Naive thymus-derived CD4-positive, alpha-beta T cell (primary cell): ENCODE results near the gene INTS1. TPM values are rescaled to one million over a fixed set of nuclear protein-coding genes. Genes with fewer than 3 reads are reported as not detected.
A peak's percentile ranks its signal among the peaks of the same experiment; 100 is the strongest.

Experiments
- ATAC-seq: fragments of 150-1000 bp; cut with Tn5 transposase; 2 replicates; pipeline ENCODE4 v1.10.0; 2021; ENCODE audit warnings: mild to moderate bottlenecking, moderate library complexity
- CTCF ChIA-PET: fragments of 350-600 bp; sonication (Branson Sonifier 250); formaldehyde crosslinking; loops from one replicate; lab custom pipeline; 2021; ENCODE audit warnings: antibody characterized with exemption; lab: Charles Lee
- POLR2A ChIA-PET: fragments of 350-600 bp; sonication (Branson Sonifier 250); formaldehyde crosslinking; loops from one replicate; lab custom pipeline; 2021; ENCODE audit warnings: antibody characterized with exemption, inconsistent platforms; lab: Charles Lee
- DNase-seq, 9 donors: peaks; one replicate each; pipeline versions ENCODE4 v3.0.0 to v3.0.0-alpha.2; 2020 to 2022; ENCODE audit warnings: mixed read lengths in 1 of 9
- H3K27ac ChIP-seq: one replicate; pipeline ENCODE4 v1.7.0; 2013; ENCODE audit warnings: mild to moderate bottlenecking, low read depth, low read length, moderate library complexity
- H3K27me3 ChIP-seq, 2 donors: one replicate each; pipeline ENCODE4 v1.7.0; 2013; ENCODE audit warnings: low read length in 2 of 2, mild to moderate bottlenecking in 2 of 2, moderate library complexity in 2 of 2; ENCODE audit not compliant: control insufficient read depth in 2 of 2, insufficient read depth in 2 of 2
- H3K36me3 ChIP-seq, 3 experiments: 1 replicate in 2 of 3; 2 replicates in 1 of 3; pipeline ENCODE4 v1.7.0; 2013; ENCODE audit warnings: low read length in 3 of 3, mild to moderate bottlenecking in 3 of 3, moderate library complexity in 1 of 3; ENCODE audit not compliant: insufficient read depth in 3 of 3, control insufficient read depth in 2 of 3
- H3K4me1 ChIP-seq, 2 donors: one replicate each; pipeline ENCODE4 v1.7.0; 2013; ENCODE audit warnings: low read length in 2 of 2, mild to moderate bottlenecking in 2 of 2, moderate library complexity in 1 of 2; ENCODE audit not compliant: control insufficient read depth in 2 of 2, insufficient read depth in 2 of 2
- H3K4me3 ChIP-seq: 2 replicates; pipeline ENCODE4 v1.7.0; 2013; ENCODE audit warnings: mild to moderate bottlenecking, low read length
- H3K9me3 ChIP-seq, 3 experiments: 1 replicate in 2 of 3; 2 replicates in 1 of 3; pipeline ENCODE4 v1.7.0; 2013; ENCODE audit warnings: low read length in 3 of 3; ENCODE audit not compliant: control insufficient read depth in 2 of 3
- H3K27ac Mint-ChIP-seq, 9 donors: one replicate each; pipeline ENCODE4 v1.8.0; 2020 to 2022; ENCODE audit warnings: mixed read lengths in 9 of 9, mild to moderate bottlenecking in 8 of 9, moderate library complexity in 5 of 9, inconsistent platforms in 2 of 9
- H3K27me3 Mint-ChIP-seq, 5 donors: one replicate each; pipeline ENCODE4 v1.8.0; 2021 to 2022; ENCODE audit warnings: mixed read lengths in 5 of 5, mild to moderate bottlenecking in 1 of 5
- H3K36me3 Mint-ChIP-seq, 5 donors: one replicate each; pipeline ENCODE4 v1.8.0; 2020 to 2022; ENCODE audit warnings: mixed read lengths in 5 of 5, mild to moderate bottlenecking in 3 of 5, inconsistent platforms in 1 of 5
- H3K4me1 Mint-ChIP-seq, 7 donors: one replicate each; pipeline ENCODE4 v1.8.0; 2020 to 2022; ENCODE audit warnings: mixed read lengths in 7 of 7, mild to moderate bottlenecking in 3 of 7, inconsistent platforms in 1 of 7
- H3K4me3 Mint-ChIP-seq, 10 donors: one replicate each; pipeline ENCODE4 v1.8.0; 2020 to 2022; ENCODE audit warnings: mild to moderate bottlenecking in 10 of 10, mixed read lengths in 10 of 10, moderate library complexity in 6 of 10, inconsistent platforms in 2 of 10
- H3K9me3 Mint-ChIP-seq, 11 donors: one replicate each; pipeline ENCODE4 v1.8.0; 2020 to 2022; ENCODE audit warnings: mixed read lengths in 11 of 11, mild to moderate bottlenecking in 4 of 11, inconsistent platforms in 1 of 11, moderate library complexity in 1 of 11
- intact Hi-C, 2 donors: fragments of 100-400 bp; cut with micrococcal nuclease; formaldehyde crosslinking; loops; one replicate each; pipeline ENCODE4 v1.15.1; 2023
- polyA plus RNA-seq, 2 donors: library from polyadenylated mRNA; unstranded; fragments of 300-500 nt; fragmentation: Illumina TruSeq; gene quantifications; one replicate each; pipeline ENCODE4 v1.2.3, GENCODE V29; 2021
- total RNA-seq, 6 experiments: library from RNA in 5 of 6; stranded (reverse) in 5 of 6; gene quantifications; 1 replicate in 5 of 6; 2 replicates in 1 of 6; pipeline ENCODE4 v1.2.3 and lab custom pipeline; 2021 to 2026

The INTS1 gene
- total and polyA plus RNA-seq, 7 experiments from 2014 or later: 15.1 to 157 (median 103) TPM

- H3K4me1 Mint-ChIP-seq: peaks cover 19 to 55% (median 23%) of the 10 kb centered on the region in 7 donors
- Histone ChIP-seq H3K27me3 (no peaks in the 10 kb centered on the region), H3K4me3 (no peak overlapping the region), H3K27ac (no peak overlapping the region), H3K9me3 (no peaks in the 10 kb centered on the region), H3K36me3 (no peaks in the 10 kb centered on the region), H3K4me1 (peaks cover 4 to 30% of the 10 kb centered on the region in 2 donors)
- DNase-seq: no peak
- no peaks in the 10 kb centered on the region for H3K9me3 Mint-ChIP-seq
- H3K36me3 Mint-ChIP-seq: no peaks in the 10 kb centered on the region
- peak overlapping the region in 7 of 9 donors; percentile 8 to 88 (median 68) for H3K27ac Mint-ChIP-seq
- H3K27me3 Mint-ChIP-seq: peaks cover 0 to 2% (median 0%) of the 10 kb centered on the region in 5 donors
- no peak for ATAC-seq
- ChIA-PET CTCF (interaction anchor here (0.8 kb wide), 1 partner anchor 368 kb away, joined by 4 read pairs; no protein-coding TSS in a partner anchor), POLR2A (interaction anchor here (0.7 to 1.1 kb wide), 3 partner anchors 8 to 21 kb away, joined by 3 to 6 read pairs (median 3); partner anchors contain the start of gene INTS1)
- intact Hi-C loops: loop anchor here (1.0 to 2.0 kb wide), 2 partner anchors 7 to 15 kb away; partner anchors contain the start of gene INTS1 (in 1 of the 2)
- H3K4me3 Mint-ChIP-seq: peak overlapping the region in 4 of 10 donors; percentile 18 to 47 (median 28)
These were observed 7.5 kb upstream of the INTS1 start for GRCh38 chr7:1511444-1512422.

DNA sequence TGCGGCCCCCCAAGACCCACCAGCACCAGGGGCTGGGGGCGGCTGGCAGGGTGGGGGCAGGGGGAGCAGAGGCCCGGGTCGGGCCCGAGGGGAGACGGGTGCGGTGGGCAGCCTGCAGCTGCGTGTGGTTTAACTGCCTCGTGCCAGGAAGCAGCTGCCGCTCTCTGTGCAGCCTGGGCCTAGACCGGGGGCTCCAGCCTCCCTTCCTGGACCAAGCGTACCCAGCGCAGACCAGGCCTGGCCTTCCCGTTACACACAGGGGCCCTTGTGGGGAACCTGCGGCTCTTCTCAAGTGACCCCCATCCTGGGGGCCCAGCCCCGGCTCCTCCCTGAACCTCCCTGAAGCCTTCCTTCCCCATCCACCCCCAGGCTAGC, 6.6 kb upstream of the INTS1 start:
- no peak overlapping the region for H3K4me3 ChIP-seq
- ATAC-seq (no peak), DNase-seq (no peak)
- CTCF ChIA-PET: interaction anchor here (0.7 to 1.1 kb wide), 2 partner anchors 45 to 958 kb away, joined by 3 read pairs; partner anchors contain the start of gene TMEM184A
- peaks cover 4 to 35% of the 10 kb centered on the region in 2 donors for H3K4me1 ChIP-seq
- intact Hi-C loops: no loop called here
- H3K9me3 ChIP-seq: no peaks in the 10 kb centered on the region
- no peak overlapping the region for H3K27ac ChIP-seq
- peaks cover 0 to 4% (median 0%) of the 10 kb centered on the region in 5 donors for H3K27me3 Mint-ChIP-seq
- H3K4me3 Mint-ChIP-seq: peak overlapping the region in 2 of 10 donors; percentile 18 to 45
- H3K36me3 ChIP-seq: no peaks in the 10 kb centered on the region
- peak overlapping the region in 5 of 9 donors; percentile 32 to 83 (median 43) for H3K27ac Mint-ChIP-seq
- H3K4me1 Mint-ChIP-seq: peaks cover 25 to 65% (median 30%) of the 10 kb centered on the region in 7 donors
- no peaks in the 10 kb centered on the region for H3K27me3 ChIP-seq
- no peaks in the 10 kb centered on the region for H3K36me3 Mint-ChIP-seq
- POLR2A ChIA-PET: interaction anchor here (1.1 kb wide), 1 partner anchor 22 kb away, joined by 6 read pairs; no protein-coding TSS in a partner anchor
- no peaks in the 10 kb centered on the region for H3K9me3 Mint-ChIP-seq

- Histone ChIP-seq H3K27me3 (no peaks in the 10 kb centered on the region), H3K27ac (no peak overlapping the region), H3K9me3 (no peaks in the 10 kb centered on the region), H3K4me3 (no peak overlapping the region), H3K4me1 (peaks cover 4 to 43% of the 10 kb centered on the region in 2 donors), H3K36me3 (no peaks in the 10 kb centered on the region)
- ChIA-PET CTCF (interaction anchor here (0.5 to 0.8 kb wide), 2 partner anchors 48 to 58 kb away, joined by 3 to 8 read pairs; no protein-coding TSS in a partner anchor), POLR2A (interaction anchor here (0.8 to 1.3 kb wide), 2 partner anchors 20 to 24 kb away, joined by 3 to 4 read pairs; no protein-coding TSS in a partner anchor)
- no peaks in the 10 kb centered on the region for H3K9me3 Mint-ChIP-seq
- no peaks in the 10 kb centered on the region for H3K36me3 Mint-ChIP-seq
- peak overlapping the region in 7 of 10 donors; percentile 25 to 61 (median 45) for H3K4me3 Mint-ChIP-seq
- intact Hi-C loops: no loop called here
- peak overlapping the region in 3 of 9 donors; percentile 36 to 82 (median 72) for H3K27ac Mint-ChIP-seq
- peaks cover 29 to 73% (median 39%) of the 10 kb centered on the region in 7 donors for H3K4me1 Mint-ChIP-seq
- peaks cover 0 to 4% (median 0%) of the 10 kb centered on the region in 5 donors for H3K27me3 Mint-ChIP-seq
- ATAC-seq: no peak
- no peak for DNase-seq
These were observed 5.0 kb upstream of the INTS1 start for GRCh38 chr7:1509226-1509625.

DNA sequence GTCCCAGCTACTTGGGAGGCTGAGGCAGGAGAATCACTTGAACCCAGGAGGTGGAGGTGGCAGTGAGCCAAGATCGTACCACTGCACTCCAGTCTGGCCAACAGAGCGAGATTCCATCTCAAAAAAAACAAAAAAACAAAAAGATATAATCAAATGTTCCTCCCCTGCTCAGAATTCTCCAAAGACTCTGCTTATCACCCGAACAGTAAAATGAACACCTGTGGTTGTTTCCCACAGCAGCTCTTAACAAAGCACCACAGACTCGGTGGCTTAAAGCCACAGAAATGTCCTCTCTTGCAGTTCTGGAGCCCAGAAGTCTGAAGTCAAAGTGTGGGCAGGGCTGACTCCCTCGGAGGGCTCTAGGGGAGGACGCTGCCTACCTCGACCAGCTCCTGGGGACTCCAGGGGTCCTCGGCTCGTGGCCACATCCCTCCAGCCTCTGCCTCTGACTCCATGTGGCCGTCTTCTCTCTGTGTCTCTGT, 4.1 kb upstream of the INTS1 start:
- Histone ChIP-seq H3K9me3 (no peaks in the 10 kb centered on the region), H3K27me3 (no peaks in the 10 kb centered on the region), H3K4me1 (peaks cover 9 to 42% of the 10 kb centered on the region in 2 donors), H3K4me3 (no peak overlapping the region), H3K36me3 (no peaks in the 10 kb centered on the region), H3K27ac (no peak overlapping the region)
- peaks cover 29 to 68% (median 37%) of the 10 kb centered on the region in 7 donors for H3K4me1 Mint-ChIP-seq
- ChIA-PET POLR2A (interaction anchor here (0.7 to 1.3 kb wide), 4 partner anchors 8 to 67 kb away, joined by 3 to 9 read pairs (median 4); no protein-coding TSS in a partner anchor), CTCF (interaction anchor here (0.6 to 1.5 kb wide), 2 partner anchors 48 to 54 kb away, joined by 4 to 6 read pairs; partner anchors contain the start of gene TMEM184A)
- peak overlapping the region; percentile 32 to 81 (median 74) for H3K27ac Mint-ChIP-seq
- intact Hi-C loops: no loop called here
- H3K4me3 Mint-ChIP-seq: peak overlapping the region; percentile 16 to 76 (median 62)
- H3K27me3 Mint-ChIP-seq: peaks cover 0 to 4% (median 0%) of the 10 kb centered on the region in 5 donors
- DNase-seq: no peak
- H3K36me3 Mint-ChIP-seq: no peaks in the 10 kb centered on the region
- no peak for ATAC-seq
- no peaks in the 10 kb centered on the region for H3K9me3 Mint-ChIP-seq

DNA sequence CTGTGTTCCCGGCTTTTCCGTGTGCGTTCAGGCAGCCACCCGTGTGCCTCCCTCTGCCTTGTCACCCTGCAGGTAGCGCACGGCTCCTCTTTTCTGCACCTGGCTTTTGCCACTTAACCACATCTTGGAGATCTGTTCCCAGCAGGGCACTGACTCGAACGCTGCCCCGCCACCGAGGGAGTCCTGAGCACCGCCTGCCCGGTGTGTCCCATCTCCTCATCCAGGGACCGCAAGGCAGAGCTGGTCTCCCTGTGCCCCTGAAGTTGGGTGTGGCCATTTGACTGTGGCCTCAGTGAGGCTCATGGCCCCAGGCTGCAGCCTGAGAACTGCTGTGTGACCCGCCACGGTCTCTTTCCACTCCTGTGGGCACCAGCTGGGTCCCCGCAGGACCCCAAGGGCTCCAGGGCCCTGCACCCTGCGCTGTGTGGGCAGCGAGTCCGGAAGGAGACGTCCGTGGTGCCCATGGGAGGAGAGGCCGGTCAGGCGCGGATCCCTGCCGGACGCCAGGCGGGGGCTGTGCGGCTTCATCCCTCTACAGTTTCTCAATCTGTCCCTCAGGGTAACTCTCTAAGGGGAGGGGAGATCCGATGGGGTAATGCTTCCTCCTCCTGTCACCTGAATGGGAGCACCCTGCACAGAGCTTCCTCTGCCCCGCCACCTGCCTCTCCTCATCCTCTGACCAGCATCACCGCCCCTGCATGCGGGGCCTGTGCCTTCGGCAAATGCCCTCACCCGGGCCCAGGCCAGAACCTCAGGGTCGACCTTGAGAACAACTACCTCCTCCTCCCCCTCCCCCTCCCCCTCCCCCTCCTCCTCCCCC, 1.8 kb upstream of the INTS1 start:
- peak overlapping the region; percentile 41 for H3K27ac ChIP-seq
- ATAC-seq: no peak
- H3K4me1 Mint-ChIP-seq: peaks cover 33 to 65% (median 38%) of the 10 kb centered on the region in 7 donors

More for the DNA sequence above, 1.8 kb upstream of the INTS1 start:
- peak overlapping the region; percentile 66 to 94 (median 80) for H3K4me3 Mint-ChIP-seq
- H3K9me3 Mint-ChIP-seq: peaks cover 0 to 2% (median 0%) of the 10 kb centered on the region in 11 donors
- CTCF ChIA-PET: interaction anchor here (1.3 to 2.4 kb wide), 3 partner anchors 24 to 32 kb away, joined by 3 to 12 read pairs (median 4); partner anchors contain the start of gene MAFK
- peaks cover 0 to 4% (median 0%) of the 10 kb centered on the region in 5 donors for H3K27me3 Mint-ChIP-seq
- peak overlapping the region in 8 of 9 donors; percentile 58 to 87 (median 66) for H3K27ac Mint-ChIP-seq
- Histone ChIP-seq H3K9me3 (no peaks in the 10 kb centered on the region), H3K36me3 (peaks cover 0 to 19% (median 0%) of the 10 kb centered on the region in 3 experiments), H3K4me3 (no peak overlapping the region), H3K4me1 (peaks cover 18 to 35% of the 10 kb centered on the region in 2 donors), H3K27me3 (no peaks in the 10 kb centered on the region)
- peak in 2 of 9 donors; percentile 20 to 29 for DNase-seq
- intact Hi-C loops: no loop called here
- peaks cover 0 to 7% (median 5%) of the 10 kb centered on the region in 5 donors for H3K36me3 Mint-ChIP-seq
- POLR2A ChIA-PET: interaction anchor here (0.7 to 2.7 kb wide), 7 partner anchors 8 to 33 kb away, joined by 3 to 12 read pairs (median 3); no protein-coding TSS in a partner anchor
